A673 (cell line): ENCODE measurements around the gene SCML2. TPM values are rescaled to one million over a fixed set of nuclear protein-coding genes. Genes with fewer than 3 reads are reported as not detected.

Experiments used
- BruUV-seq: library from RNA; stranded (reverse); fragments of 400-500 nt; replicated peaks from 2 replicates; lab custom pipeline; 2021; lab: Mats Ljungman, UMichigan
- CTCF ChIA-PET: fragments of 300-600 bp; sonication (Branson Sonifier 250); formaldehyde crosslinking; loops from one replicate; lab custom pipeline; 2022; ENCODE audit warnings: antibody characterized with exemption; lab: Charles Lee
- POLR2A ChIA-PET: fragments of 300-600 bp; sonication (Branson Sonifier 250); formaldehyde crosslinking; loops from one replicate; lab custom pipeline; 2022; ENCODE audit warnings: antibody characterized with exemption; ENCODE audit not compliant: low non-redundant PET; lab: Charles Lee
- DNase-seq: peaks from one replicate; pipeline ENCODE4 v3.0.0-alpha.2; 2015; ENCODE audit warnings: low spot score
- H3K27ac ChIP-seq: fragments of 200-600 bp; sonication (generic); 2 replicates; pipeline ENCODE4 v1.5.1; 2016; ENCODE audit warnings: mixed run types, low read depth, mild to moderate bottlenecking, mixed read lengths, antibody characterized with exemption, low read length; ENCODE audit not compliant: poor library complexity, severe bottlenecking
- H3K27me3 ChIP-seq: fragments of 200-600 bp; sonication (generic); replicated peaks from 2 replicates; pipeline ENCODE4 v1.6.1; 2017; ENCODE audit warnings: mixed run types, low read depth, mild to moderate bottlenecking, mixed read lengths, antibody characterized with exemption, low read length; ENCODE audit not compliant: insufficient read depth, poor library complexity
- H3K36me3 ChIP-seq: fragments of 200-600 bp; sonication (generic); 2 replicates; pipeline ENCODE4 v1.6.1; 2016; ENCODE audit warnings: mixed run types, mild to moderate bottlenecking, mixed read lengths, antibody characterized with exemption, low read length; ENCODE audit not compliant: insufficient read depth, poor library complexity, severe bottlenecking
- H3K4me1 ChIP-seq: fragments of 200-600 bp; sonication (generic); 2 replicates; pipeline ENCODE4 v1.6.1; 2017; ENCODE audit warnings: mixed run types, mild to moderate bottlenecking, mixed read lengths, antibody characterized with exemption, low read length; ENCODE audit not compliant: insufficient read depth, poor library complexity, severe bottlenecking
- H3K4me3 ChIP-seq: fragments of 200-600 bp; sonication (generic); 2 replicates; pipeline ENCODE4 v1.5.1; 2016; ENCODE audit warnings: low read depth, mixed run types, mild to moderate bottlenecking, mixed read lengths, low read length; ENCODE audit not compliant: poor library complexity, severe bottlenecking
- H3K9me3 ChIP-seq: fragments of 200-600 bp; sonication (generic); 2 replicates; pipeline ENCODE4 v1.6.1; 2016; ENCODE audit warnings: mixed run types, low read depth, mild to moderate bottlenecking, mixed read lengths, antibody characterized with exemption, low read length; ENCODE audit not compliant: poor library complexity, severe bottlenecking
- CTCF ChIP-seq: fragments of 300-800, 200-600 bp; sonication (generic); conservative IDR thresholded peaks from 2 replicates; pipeline ENCODE4 v1.5.1; 2017; ENCODE audit warnings: low read depth, mild to moderate bottlenecking, antibody characterized with exemption, low read length, moderate library complexity, mixed read lengths
- EZH2 ChIP-seq: fragments of 200-600 bp; sonication (generic); IDR thresholded peaks from 2 replicates; pipeline ENCODE4 v1.6.1; 2017; ENCODE audit warnings: borderline replicate concordance, low read depth, mild to moderate bottlenecking, mixed read lengths, antibody characterized with exemption, low read length; ENCODE audit not compliant: poor library complexity, severe bottlenecking
- intact Hi-C: fragments of 100-400 bp; cut with micrococcal nuclease; formaldehyde crosslinking; loops from one replicate; pipeline ENCODE4 v1.10.0; 2022; ENCODE audit not compliant: unreplicated experiment
- total RNA-seq: library from RNA; stranded (reverse); gene quantifications from 2 replicates; pipeline ENCODE4 v1.2.3, GENCODE V29; 2021

SCML2 gene
- total RNA-seq, 1 experiment from 2014 or later: 13.9 TPM

GRCh38 chrX:18278449-18278848 lies 76.0 kb downstream of the SCML2 start:
- intact Hi-C loops: no loop called here
- CTCF ChIA-PET: no interaction called here
- POLR2A ChIA-PET: no interaction called here
- no peaks in the 10 kb centered on the region for H3K27me3 ChIP-seq
- no peak overlapping the region for H3K4me3 ChIP-seq
- DNase-seq: no peak
- no peaks in the 10 kb centered on the region for H3K9me3 ChIP-seq
- no peaks in the 10 kb centered on the region for H3K36me3 ChIP-seq
- TF ChIP-seq EZH2 (no peak), CTCF (no peak)
- no TSS peak for BruUV-seq
- H3K4me1 ChIP-seq: no peaks in the 10 kb centered on the region
- no peak overlapping the region for H3K27ac ChIP-seq

GRCh38 chrX:18272222-18272621 lies 82.3 kb downstream of the SCML2 start:
- no peaks in the 10 kb centered on the region for H3K36me3 ChIP-seq
- POLR2A ChIA-PET: no interaction called here
- no peak overlapping the region for H3K27ac ChIP-seq
- no peak overlapping the region for H3K4me3 ChIP-seq
- no peaks in the 10 kb centered on the region for H3K27me3 ChIP-seq
- no peaks in the 10 kb centered on the region for H3K9me3 ChIP-seq
- CTCF ChIA-PET: no interaction called here
- H3K4me1 ChIP-seq: no peaks in the 10 kb centered on the region
- TF ChIP-seq EZH2 (no peak), CTCF (no peak)
- no TSS peak for BruUV-seq
- DNase-seq: no peak
- intact Hi-C loops: no loop called here

- Histone ChIP-seq H3K4me3 (no peak overlapping the region), H3K27me3 (no peaks in the 10 kb centered on the region), H3K36me3 (no peaks in the 10 kb centered on the region), H3K9me3 (no peaks in the 10 kb centered on the region), H3K27ac (no peak overlapping the region), H3K4me1 (no peaks in the 10 kb centered on the region)
- ChIA-PET CTCF (no interaction called here), POLR2A (no interaction called here)
- TF ChIP-seq EZH2 (no peak), CTCF (no peak)
- intact Hi-C loops: no loop called here
- no peak for DNase-seq
- BruUV-seq: no TSS peak
Observed at GRCh38 chrX:18271725-18272124, 82.8 kb downstream of the SCML2 start.
